ENCODE results near the gene CIB4.

The CIB4 gene

GRCh38 chr2:26578581-26578980 lies 62.6 kb downstream of the CIB4 start:
- TF ChIP-seq CTCF (conservative IDR thresholded peaks at IDR 0.05; ENCODE audit: control insufficient read depth, insufficient read depth, low read depth, low read length), result no peak
- no peak overlapping the region for H3K4me3 ChIP-seq (ENCODE audit: control insufficient read depth, low read depth, low read length)
- no peak for DNase-seq (ENCODE audit: low read depth)

- H3K4me3 ChIP-seq (ENCODE audit: control insufficient read depth, low read depth, low read length), result no peak overlapping the region
- no peak for DNase-seq (ENCODE audit: low read depth)
- TF ChIP-seq CTCF (conservative IDR thresholded peaks at IDR 0.05; ENCODE audit: control insufficient read depth, insufficient read depth, low read depth, low read length), result no peak
These were observed 63.1 kb downstream of the CIB4 start for GRCh38 chr2:26578113-26578458.

GRCh38 chr2:26577442-26578112 lies 63.6 kb downstream of the CIB4 start:
- TF ChIP-seq CTCF (conservative IDR thresholded peaks at IDR 0.05; ENCODE audit: control insufficient read depth, insufficient read depth, low read depth, low read length), result peak; percentile 98
- no peak overlapping the region for H3K4me3 ChIP-seq (ENCODE audit: control insufficient read depth, low read depth, low read length)
- DNase-seq (ENCODE audit: low read depth), result peak; percentile 57

- TF ChIP-seq CTCF (conservative IDR thresholded peaks at IDR 0.05; ENCODE audit: control insufficient read depth, insufficient read depth, low read depth, low read length), result no peak
These were observed 64.4 kb downstream of the CIB4 start for GRCh38 chr2:26576565-26577441.

GRCh38 chr2:26575836-26576564 lies 65.2 kb downstream of the CIB4 start:
- no peak for TF ChIP-seq CTCF (conservative IDR thresholded peaks at IDR 0.05; ENCODE audit: control insufficient read depth, insufficient read depth, low read depth, low read length)
- no peak for DNase-seq (ENCODE audit: low read depth)
- H3K4me3 ChIP-seq (ENCODE audit: control insufficient read depth, low read depth, low read length), result no peak overlapping the region

More at GRCh38 chr2:26576565-26577441, 64.4 kb downstream of the CIB4 start:
- H3K4me3 ChIP-seq (ENCODE audit: control insufficient read depth, low read depth, low read length), result no peak overlapping the region
- no peak for DNase-seq (ENCODE audit: low read depth)

GRCh38 chr2:26574900-26575560 lies 66.1 kb downstream of the CIB4 start:
- no peak overlapping the region for H3K4me3 ChIP-seq (ENCODE audit: control insufficient read depth, low read depth, low read length)
- no peak for TF ChIP-seq CTCF (conservative IDR thresholded peaks at IDR 0.05; ENCODE audit: control insufficient read depth, insufficient read depth, low read depth, low read length)
- no peak for DNase-seq (ENCODE audit: low read depth)
